Choroid plexus epithelial cell (primary cell): ENCODE data around the gene NANP.
"Not testable (repeated sequence)": the region's sequence is repeated elsewhere in the genome, so short reads cannot be mapped to it uniquely, and the experiment has no call there.

Source experiments
- DNase-seq: peaks from one replicate; pipeline ENCODE4 v3.0.0-alpha.2; 2010; ENCODE audit warnings: low read depth
- H3K4me3 ChIP-seq: 2 replicates; pipeline ENCODE4 v1.5.1; 2011; ENCODE audit warnings: low read depth, mild to moderate bottlenecking, control low read depth, low read length, moderate library complexity
- CTCF ChIP-seq: conservative IDR thresholded peaks from 2 replicates; pipeline ENCODE4 v1.5.1; 2011; ENCODE audit warnings: low read depth, mild to moderate bottlenecking, control low read depth, inconsistent platforms, low read length, moderate library complexity

Gene NANP

GRCh38 chr20:25606094-25606695, 17.6 kb downstream of the NANP start:
- H3K4me3 ChIP-seq = no peak overlapping the region
- no peak for DNase-seq
- no peak for TF ChIP-seq CTCF

GRCh38 chr20:25605148-25605547, 18.7 kb downstream of the NANP start:
- no peak for TF ChIP-seq CTCF
- DNase-seq = no peak
- no peak overlapping the region for H3K4me3 ChIP-seq

- TF ChIP-seq CTCF = no peak
- no peak for DNase-seq
- no peak overlapping the region for H3K4me3 ChIP-seq
Observed at GRCh38 chr20:25604611-25605010, 19.2 kb downstream of the NANP start.

GRCh38 chr20:25602914-25603309, 20.9 kb downstream of the NANP start:
- H3K4me3 ChIP-seq, DNase-seq: not testable (repeated sequence)

GRCh38 chr20:25602191-25602913, 21.5 kb downstream of the NANP start:
- DNase-seq, H3K4me3 ChIP-seq: not testable (repeated sequence)

GRCh38 chr20:25601659-25602058, 22.2 kb downstream of the NANP start:
- H3K4me3 ChIP-seq = no peak overlapping the region
- DNase-seq = no peak
- no peak for TF ChIP-seq CTCF

- DNase-seq = peak; percentile 83
- TF ChIP-seq CTCF = no peak
- no peak overlapping the region for H3K4me3 ChIP-seq
Observed at GRCh38 chr20:25600632-25601031, 23.2 kb downstream of the NANP start.

- no peak for TF ChIP-seq CTCF
- no peak overlapping the region for H3K4me3 ChIP-seq
- DNase-seq = peak; percentile 44
Observed at GRCh38 chr20:25592135-25592852, 31.5 kb downstream of the NANP start.

- not testable (repeated sequence) for H3K4me3 ChIP-seq
Observed at GRCh38 chr20:25590778-25591177, 33.0 kb downstream of the NANP start.

More at GRCh38 chr20:25590778-25591177, 33.0 kb downstream of the NANP start:
- DNase-seq = not testable (repeated sequence)
